Right atrium auricular region (tissue), 2 donors: ENCODE measurements around the gene ANAPC10. TPM values are rescaled to one million over a fixed set of nuclear protein-coding genes. Genes with fewer than 3 reads are reported as not detected.

ENCODE experiments used
- DNase-seq: peaks from one replicate; pipeline ENCODE4 v3.0.0-alpha.2; 2019; ENCODE audit warnings: low spot score
- H3K27ac ChIP-seq, 2 donors: fragments of 200-600 bp; sonication (generic); 1 replicate in 1 of 2; 2 replicates in 1 of 2; pipeline ENCODE4 v1.5.1; 2016 to 2019
- H3K27me3 ChIP-seq, 2 donors: fragments of 200-600 bp; sonication (generic); one replicate each; pipeline versions ENCODE4 v1.5.1 to v1.6.0; 2017 to 2019
- H3K36me3 ChIP-seq: fragments of 200-600 bp; sonication (generic); one replicate; pipeline ENCODE4 v1.5.1; 2016
- H3K4me1 ChIP-seq, 2 donors: fragments of 200-600 bp; sonication (generic); one replicate each; pipeline versions ENCODE4 v1.5.1 to v1.6.0; 2017 to 2019
- H3K4me3 ChIP-seq, 2 donors: fragments of 200-600 bp; sonication (generic); 1 replicate in 1 of 2; 2 replicates in 1 of 2; pipeline ENCODE4 v1.5.1; 2017 to 2019; ENCODE audit warnings: mild to moderate bottlenecking in 1 of 2, moderate library complexity in 1 of 2
- H3K9me3 ChIP-seq, 2 donors: fragments of 200-600 bp; sonication (generic); one replicate each; pipeline ENCODE4 v1.5.1; 2019
- total RNA-seq, 2 donors: library from RNA; depleted of rRNA; stranded (reverse); fragments of >200 nt; gene quantifications; one replicate each; pipeline ENCODE4 v1.1.0, GENCODE V29; 2016
- TF ChIP-seq, protein P1 (sequence below), 2 donors: fragments of 200-600 bp; sonication (generic); IDR thresholded peaks; one replicate each; pipeline ENCODE4 v1.5.1; 2019; ENCODE audit warnings: antibody characterized with exemption in 2 of 2

ANAPC10 gene
- total RNA-seq, 2 donors from 2014 or later = 15.4 to 20.3 TPM

DNA sequence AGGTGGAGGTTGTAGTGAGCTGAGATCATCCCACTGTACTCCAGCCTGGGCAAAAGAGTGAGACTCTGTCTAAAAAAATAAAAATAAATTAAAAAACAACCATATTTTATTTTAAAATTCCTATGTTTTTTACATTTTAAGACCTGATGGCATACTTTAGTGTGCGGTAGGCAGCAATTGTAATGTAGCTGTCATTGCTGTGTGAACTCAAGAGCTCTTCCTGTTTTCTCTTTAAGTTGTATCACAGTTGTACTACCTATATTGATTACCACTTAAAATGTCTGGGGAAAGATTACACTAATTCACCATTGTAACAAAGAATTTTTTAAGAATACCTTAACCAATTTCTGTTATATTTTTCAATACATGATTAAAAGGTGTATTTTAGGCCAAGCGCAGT, 27.4 kb upstream of the ANAPC10 start:
- Histone ChIP-seq H3K27me3 (no peaks in the 10 kb centered on the region), H3K27ac (no peak overlapping the region), H3K4me3 (no peak overlapping the region), H3K9me3 (no peaks in the 10 kb centered on the region), H3K36me3 (peaks cover 71% of the 10 kb centered on the region), H3K4me1 (no peaks in the 10 kb centered on the region)
- TF ChIP-seq, protein P1, sequence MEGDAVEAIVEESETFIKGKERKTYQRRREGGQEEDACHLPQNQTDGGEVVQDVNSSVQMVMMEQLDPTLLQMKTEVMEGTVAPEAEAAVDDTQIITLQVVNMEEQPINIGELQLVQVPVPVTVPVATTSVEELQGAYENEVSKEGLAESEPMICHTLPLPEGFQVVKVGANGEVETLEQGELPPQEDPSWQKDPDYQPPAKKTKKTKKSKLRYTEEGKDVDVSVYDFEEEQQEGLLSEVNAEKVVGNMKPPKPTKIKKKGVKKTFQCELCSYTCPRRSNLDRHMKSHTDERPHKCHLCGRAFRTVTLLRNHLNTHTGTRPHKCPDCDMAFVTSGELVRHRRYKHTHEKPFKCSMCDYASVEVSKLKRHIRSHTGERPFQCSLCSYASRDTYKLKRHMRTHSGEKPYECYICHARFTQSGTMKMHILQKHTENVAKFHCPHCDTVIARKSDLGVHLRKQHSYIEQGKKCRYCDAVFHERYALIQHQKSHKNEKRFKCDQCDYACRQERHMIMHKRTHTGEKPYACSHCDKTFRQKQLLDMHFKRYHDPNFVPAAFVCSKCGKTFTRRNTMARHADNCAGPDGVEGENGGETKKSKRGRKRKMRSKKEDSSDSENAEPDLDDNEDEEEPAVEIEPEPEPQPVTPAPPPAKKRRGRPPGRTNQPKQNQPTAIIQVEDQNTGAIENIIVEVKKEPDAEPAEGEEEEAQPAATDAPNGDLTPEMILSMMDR (IDR thresholded peaks at IDR 0.05) = no peak
- DNase-seq = no peak

DNA sequence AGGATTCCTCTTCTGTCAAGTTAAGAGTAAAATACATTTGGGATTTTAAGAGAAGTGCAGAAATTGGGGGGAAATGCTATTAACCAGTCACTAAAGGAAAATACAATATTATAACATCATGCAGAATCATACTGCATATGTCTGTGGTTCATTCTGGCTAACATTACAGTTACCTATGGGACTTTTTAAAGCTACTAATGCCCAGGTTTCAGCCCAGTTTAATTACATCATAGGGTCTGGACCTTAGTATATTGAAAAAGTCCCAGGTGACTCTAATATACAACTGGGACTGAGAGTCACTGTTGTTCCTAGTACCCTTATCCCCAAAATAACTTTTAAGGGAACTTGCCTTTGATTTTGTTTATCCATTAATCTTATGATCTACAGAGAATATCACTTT, 10.1 kb upstream of the ANAPC10 start:
- no peak for DNase-seq
- no peaks in the 10 kb centered on the region for H3K9me3 ChIP-seq
- H3K4me1 ChIP-seq = no peaks in the 10 kb centered on the region
- H3K27me3 ChIP-seq = no peaks in the 10 kb centered on the region
- H3K36me3 ChIP-seq = peaks cover 78% of the 10 kb centered on the region
- TF ChIP-seq, protein P1 (IDR thresholded peaks at IDR 0.05) = no peak
- no peak overlapping the region for H3K27ac ChIP-seq
- no peak overlapping the region for H3K4me3 ChIP-seq

GRCh38 chr4:145107126-145107525, 9.1 kb upstream of the ANAPC10 start:
- no peaks in the 10 kb centered on the region for H3K4me1 ChIP-seq
- no peaks in the 10 kb centered on the region for H3K9me3 ChIP-seq
- H3K27me3 ChIP-seq = no peaks in the 10 kb centered on the region
- H3K27ac ChIP-seq = no peak overlapping the region
- no peak overlapping the region for H3K4me3 ChIP-seq
- H3K36me3 ChIP-seq = peaks cover 68% of the 10 kb centered on the region
- TF ChIP-seq, protein P1 (IDR thresholded peaks at IDR 0.05) = no peak
- no peak for DNase-seq

DNA sequence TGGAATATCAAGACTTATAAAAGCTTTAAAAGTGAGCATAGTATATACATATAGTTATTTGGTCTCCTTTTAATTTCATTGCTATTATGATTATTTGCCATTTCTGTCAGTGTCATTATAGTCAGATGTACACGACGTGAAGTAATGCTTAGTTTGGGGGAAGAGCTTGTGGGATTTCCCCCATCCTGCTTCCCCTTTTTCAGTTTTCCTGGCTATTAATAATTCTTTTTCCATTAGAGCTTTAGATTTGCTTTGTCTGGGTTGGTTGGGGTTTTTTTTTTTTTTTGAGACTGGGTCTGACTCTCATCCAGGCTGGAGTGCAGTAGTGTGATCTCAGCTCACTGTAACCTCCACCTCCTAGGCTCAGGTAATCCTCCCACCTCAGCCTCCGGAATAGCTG, 5.5 kb upstream of the ANAPC10 start:
- peaks cover 34% of the 10 kb centered on the region for H3K36me3 ChIP-seq
- no peak overlapping the region for H3K4me3 ChIP-seq
- TF ChIP-seq, protein P1 (IDR thresholded peaks at IDR 0.05) = no peak
- H3K4me1 ChIP-seq = peaks cover 0 to 13% of the 10 kb centered on the region in 2 donors
- DNase-seq = no peak
- H3K27ac ChIP-seq = no peak overlapping the region
- no peaks in the 10 kb centered on the region for H3K9me3 ChIP-seq
- H3K27me3 ChIP-seq = no peaks in the 10 kb centered on the region

GRCh38 chr4:145102619-145103018, 4.6 kb upstream of the ANAPC10 start:
- Histone ChIP-seq H3K36me3 (peaks cover 25% of the 10 kb centered on the region), H3K27me3 (no peaks in the 10 kb centered on the region), H3K27ac (no peak overlapping the region), H3K4me1 (peaks cover 0 to 13% of the 10 kb centered on the region in 2 donors), H3K4me3 (no peak overlapping the region), H3K9me3 (no peaks in the 10 kb centered on the region)
- TF ChIP-seq, protein P1 (IDR thresholded peaks at IDR 0.05) = no peak
- DNase-seq = no peak

DNA sequence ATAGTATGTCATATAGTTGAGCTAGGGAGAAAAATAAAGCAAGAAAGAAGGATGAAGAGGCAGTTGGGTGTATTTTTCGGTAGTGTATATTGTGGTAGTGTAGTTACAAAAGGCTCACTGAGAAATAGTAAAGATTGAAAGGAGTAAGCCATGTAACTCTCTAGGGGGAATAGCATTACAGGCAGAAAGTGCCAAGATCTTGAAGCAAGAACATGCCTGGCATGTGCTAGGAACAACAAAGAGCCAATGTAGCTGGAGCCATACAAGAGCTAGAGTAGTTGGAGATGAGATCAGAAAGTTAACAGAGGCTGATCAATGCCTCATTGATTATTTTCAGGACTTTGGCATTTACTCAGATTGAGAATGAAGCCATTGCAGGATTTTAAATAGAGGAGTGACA, 3.1 kb upstream of the ANAPC10 start:
- peaks cover 0 to 24% of the 10 kb centered on the region in 2 donors for H3K4me1 ChIP-seq
- no peaks in the 10 kb centered on the region for H3K9me3 ChIP-seq
- no peak for DNase-seq
- peaks cover 12% of the 10 kb centered on the region for H3K36me3 ChIP-seq
- no peak overlapping the region for H3K4me3 ChIP-seq
- TF ChIP-seq, protein P1 (IDR thresholded peaks at IDR 0.05) = no peak
- H3K27ac ChIP-seq = no peak overlapping the region
- H3K27me3 ChIP-seq = no peaks in the 10 kb centered on the region
